ENCODE data around the gene TNFRSF1B. TPM values are rescaled to one million over a fixed set of nuclear protein-coding genes. Genes with fewer than 3 reads are reported as not detected.
A peak's percentile ranks its signal among the peaks of the same experiment; 100 is the strongest.

Gene TNFRSF1B
- total RNA-seq, 4 donors from 2014 or later = 10.9 to 34.9 (median 31.0) TPM

GRCh38 chr1:12150456-12151200, 16.2 kb upstream of the TNFRSF1B start:
- Histone ChIP-seq H3K4me3 (no peak overlapping the region), H3K4me1 (peaks cover 0 to 29% (median 0%) of the 10 kb centered on the region in 3 donors), H3K27me3 (peaks cover 12% of the 10 kb centered on the region), H3K36me3 (no peaks in the 10 kb centered on the region), H3K9me3 (peaks cover 0 to 6% (median 0%) of the 10 kb centered on the region in 3 donors), H3K27ac (peak overlapping the region in 1 of 4 donors; percentile 26)
- ATAC-seq = no peak
- WGBS, 2 donors (ENCODE audit: low coverage in 1 of 2) = 76 to 100% methylated on average over 4 to 6 of the region's 9 CpGs
- TF ChIP-seq POLR2AphosphoS5 (IDR thresholded peaks at IDR 0.05) (no peak), POLR2A (IDR thresholded peaks at IDR 0.05) (no peak), EP300 (IDR thresholded peaks at IDR 0.05) (no peak), CTCF (IDR thresholded peaks at IDR 0.05) (no peak)

GRCh38 chr1:12151465-12151864, 15.3 kb upstream of the TNFRSF1B start:
- Histone ChIP-seq H3K27ac (no peak overlapping the region), H3K9me3 (peaks cover 0 to 6% (median 0%) of the 10 kb centered on the region in 3 donors), H3K36me3 (no peaks in the 10 kb centered on the region), H3K4me3 (no peak overlapping the region), H3K4me1 (peaks cover 0 to 29% (median 0%) of the 10 kb centered on the region in 3 donors), H3K27me3 (peaks cover 13% of the 10 kb centered on the region)
- TF ChIP-seq EP300 (IDR thresholded peaks at IDR 0.05) (no peak), CTCF (IDR thresholded peaks at IDR 0.05) (no peak), POLR2AphosphoS5 (IDR thresholded peaks at IDR 0.05) (no peak), POLR2A (IDR thresholded peaks at IDR 0.05) (no peak)
- no peak for ATAC-seq
- 100% methylated on average over 1 of the region's 2 CpGs for WGBS, 2 donors (ENCODE audit: low coverage in 1 of 2)

DNA sequence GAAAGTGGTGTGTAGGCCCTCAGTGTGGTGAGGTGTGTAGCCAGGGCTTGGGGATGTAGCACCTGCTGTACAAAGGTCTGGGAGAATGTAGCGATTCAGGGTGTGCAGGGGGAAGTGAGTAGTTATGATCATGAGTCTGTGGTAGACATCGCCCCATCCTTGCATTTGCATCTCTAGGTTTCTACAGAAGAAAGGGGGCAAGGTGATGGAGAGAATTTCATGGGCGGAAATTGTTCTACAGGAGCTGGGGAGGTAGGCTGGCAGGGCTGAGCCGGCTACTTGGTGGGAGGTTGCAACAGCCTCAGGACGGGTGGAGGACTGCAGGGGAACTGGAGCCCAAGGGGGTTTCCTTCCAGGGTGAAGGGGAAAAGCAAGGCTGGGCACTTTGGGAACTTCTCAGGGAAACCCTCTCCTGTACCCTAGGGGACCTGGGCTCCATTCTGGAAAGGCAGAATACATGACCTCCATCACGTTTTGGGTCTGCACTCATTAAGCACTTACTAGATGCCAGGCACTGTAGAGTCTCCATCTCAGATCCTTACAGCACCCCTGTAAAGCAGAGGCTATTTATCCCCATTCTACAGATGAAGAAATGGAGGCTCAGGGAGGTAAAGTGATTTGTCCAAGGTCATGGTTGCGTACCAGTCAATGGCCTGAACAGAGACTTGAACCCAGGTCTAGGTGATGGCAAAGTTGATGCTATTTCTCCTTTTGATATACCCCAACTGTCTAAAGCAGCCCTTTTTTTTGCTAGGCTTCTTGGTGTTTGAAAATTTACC, 14.5 kb upstream of the TNFRSF1B start:
- peaks cover 0 to 29% (median 0%) of the 10 kb centered on the region in 3 donors for H3K4me1 ChIP-seq
- H3K27ac ChIP-seq = peak overlapping the region in 1 of 4 donors; percentile 47
- TF ChIP-seq POLR2A (IDR thresholded peaks at IDR 0.05) = no peak
- TF ChIP-seq CTCF (IDR thresholded peaks at IDR 0.05) = no peak
- no peak for TF ChIP-seq POLR2AphosphoS5 (IDR thresholded peaks at IDR 0.05)
- no peak for TF ChIP-seq EP300 (IDR thresholded peaks at IDR 0.05)
- peaks cover 0 to 6% (median 0%) of the 10 kb centered on the region in 3 donors for H3K9me3 ChIP-seq
- no peaks in the 10 kb centered on the region for H3K36me3 ChIP-seq
- 83 to 86% methylated on average over 4 to 7 of the region's 7 CpGs for WGBS, 2 donors (ENCODE audit: low coverage in 1 of 2)
- no peak overlapping the region for H3K4me3 ChIP-seq
- peaks cover 16% of the 10 kb centered on the region for H3K27me3 ChIP-seq
- no peak for ATAC-seq

- Histone ChIP-seq H3K36me3 (no peaks in the 10 kb centered on the region), H3K4me1 (peaks cover 0 to 21% (median 0%) of the 10 kb centered on the region in 3 donors), H3K27ac (peak overlapping the region in 3 of 4 donors; percentile 27 to 60 (median 47)), H3K4me3 (no peak overlapping the region), H3K9me3 (peaks cover 0 to 6% (median 0%) of the 10 kb centered on the region in 3 donors), H3K27me3 (peaks cover 16% of the 10 kb centered on the region)
- TF ChIP-seq EP300 (IDR thresholded peaks at IDR 0.05) (no peak), POLR2A (IDR thresholded peaks at IDR 0.05) (no peak), CTCF (IDR thresholded peaks at IDR 0.05) (no peak), POLR2AphosphoS5 (IDR thresholded peaks at IDR 0.05) (no peak)
- WGBS, 2 donors (ENCODE audit: low coverage in 1 of 2) = 53 to 63% methylated on average over 3 to 7 of the region's 13 CpGs
- ATAC-seq = peak; percentile 80
Observed at GRCh38 chr1:12153181-12153785, 13.5 kb upstream of the TNFRSF1B start.

Data from gastroesophageal sphincter (tissue), 4 donors.